ENCODE measurements around the gene POFUT1. TPM values are rescaled to one million over a fixed set of nuclear protein-coding genes. Genes with fewer than 3 reads are reported as not detected.
"Not testable (repeated sequence)": the region's sequence is repeated elsewhere in the genome, so short reads cannot be mapped to it uniquely, and the experiment has no call there.

POFUT1 gene
- total RNA-seq, 4 donors from 2014 or later, result 28.8 to 42.4 (median 33.5) TPM

DNA sequence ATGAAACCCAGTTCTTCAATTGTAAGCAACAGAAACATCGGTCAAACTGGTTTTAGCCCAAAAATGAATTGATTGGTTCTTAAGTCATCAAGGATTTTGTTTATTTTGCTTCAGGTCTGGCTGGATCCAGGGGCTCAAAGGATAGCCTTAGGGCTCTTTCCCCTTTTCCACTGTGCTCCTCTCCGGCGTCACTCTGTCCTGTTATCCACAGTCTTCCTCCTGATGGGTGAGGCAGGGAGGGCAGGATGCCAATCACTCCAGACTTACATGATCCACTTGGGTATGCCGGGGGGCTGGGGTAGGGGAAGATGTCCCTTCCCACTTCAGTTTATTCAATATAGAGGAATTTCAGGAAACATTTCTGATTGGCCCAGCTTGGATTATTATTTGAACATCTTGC lies 40.1 kb upstream of the POFUT1 start:
- 83 to 100% methylated on average over 1 to 2 of the region's 4 CpGs for WGBS, 2 donors (ENCODE audit: low coverage in 1 of 2)
- no peaks in the 10 kb centered on the region for H3K4me1 ChIP-seq

DNA sequence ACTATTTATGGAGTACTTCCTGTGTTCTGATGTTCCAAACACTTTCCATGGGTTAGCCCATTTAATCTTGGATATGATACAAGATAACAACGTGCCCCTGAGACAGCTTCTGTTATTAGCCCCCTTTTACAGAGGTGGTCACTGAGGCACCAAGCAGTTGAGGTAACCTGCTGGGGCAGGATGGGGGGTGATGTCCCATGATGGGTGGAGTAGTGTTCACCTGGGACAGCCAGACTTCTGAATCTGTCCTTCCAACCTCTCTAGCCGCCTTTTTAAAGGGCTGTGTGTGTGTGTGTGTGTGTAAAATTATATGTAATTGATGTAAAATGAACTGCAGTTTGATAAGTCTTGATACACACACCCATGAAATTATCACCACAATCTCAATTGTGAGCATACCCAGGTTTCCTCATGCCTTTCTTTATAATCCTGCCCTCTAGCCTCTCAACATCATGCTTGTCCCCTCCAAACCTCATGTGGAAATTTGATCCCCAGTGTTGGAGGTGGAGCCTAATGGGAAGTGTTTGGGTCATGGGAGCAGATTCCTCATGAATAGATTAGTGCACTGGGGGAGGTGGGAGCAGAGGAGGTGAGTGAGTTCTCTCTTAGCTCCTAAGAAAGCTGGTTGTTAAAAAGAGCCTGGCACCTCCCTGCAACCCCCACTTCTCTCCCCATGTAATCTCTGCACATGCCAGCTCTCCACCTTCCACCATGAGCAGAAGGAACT lies 39.3 kb upstream of the POFUT1 start:
- no peak for ATAC-seq
- Histone ChIP-seq H3K4me3 (no peak overlapping the region), H3K27me3 (no peaks in the 10 kb centered on the region), H3K36me3 (peaks cover 0 to 44% of the 10 kb centered on the region in 2 donors), H3K4me1 (no peaks in the 10 kb centered on the region), H3K27ac (no peak overlapping the region), H3K9me3 (no peaks in the 10 kb centered on the region)
- WGBS, 2 donors (ENCODE audit: low coverage in 1 of 2), result 78 to 100% methylated on average over 1 to 2 of the region's 2 CpGs
- TF ChIP-seq EP300 (IDR thresholded peaks at IDR 0.05), result no peak
- no peak for TF ChIP-seq POLR2A (IDR thresholded peaks at IDR 0.05)

More for the DNA sequence above, 40.1 kb upstream of the POFUT1 start:
- Histone ChIP-seq H3K9me3 (no peaks in the 10 kb centered on the region), H3K36me3 (peaks cover 0 to 52% of the 10 kb centered on the region in 2 donors), H3K27me3 (no peaks in the 10 kb centered on the region), H3K27ac (no peak overlapping the region), H3K4me3 (no peak overlapping the region)
- no peak for TF ChIP-seq CTCF (IDR thresholded peaks at IDR 0.05)
- no peak for TF ChIP-seq POLR2AphosphoS5 (IDR thresholded peaks at IDR 0.05)
- no peak for TF ChIP-seq POLR2A (IDR thresholded peaks at IDR 0.05)
- TF ChIP-seq EP300 (IDR thresholded peaks at IDR 0.05), result no peak
- no peak for ATAC-seq

GRCh38 chr20:32177696-32178095 lies 30.0 kb upstream of the POFUT1 start:
- not testable (repeated sequence) for H3K4me1 ChIP-seq, H3K36me3 ChIP-seq, H3K27ac ChIP-seq, H3K27me3 ChIP-seq, H3K9me3 ChIP-seq, ATAC-seq, H3K4me3 ChIP-seq
- WGBS, 2 donors (ENCODE audit: low coverage in 1 of 2), result 84 to 100% methylated on average over 1 to 5 of the region's 7 CpGs

DNA sequence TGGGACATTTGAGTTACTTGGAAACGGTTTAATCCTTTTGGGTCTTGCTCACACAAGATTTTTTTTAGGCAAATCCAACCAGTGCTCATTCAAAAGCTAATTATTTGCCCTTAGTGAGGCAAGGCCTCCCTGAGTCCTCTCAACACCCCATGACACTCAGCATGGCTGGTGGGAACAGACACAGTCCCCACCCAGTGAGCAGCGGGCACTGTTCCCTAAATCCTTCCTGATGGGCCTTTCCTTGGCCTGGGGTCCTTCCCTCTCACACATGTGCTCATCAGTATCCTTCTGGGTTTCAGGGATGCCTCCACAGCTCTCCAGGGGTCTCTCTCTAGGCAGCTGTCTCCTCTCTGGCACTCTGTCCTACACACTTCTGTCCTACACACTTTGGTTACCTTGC lies 28.2 kb upstream of the POFUT1 start:
- H3K27me3 ChIP-seq, result no peaks in the 10 kb centered on the region
- WGBS, 2 donors (ENCODE audit: low coverage in 1 of 2), result 50 to 100% methylated on average over 1 of the region's 2 CpGs
- TF ChIP-seq POLR2AphosphoS5 (IDR thresholded peaks at IDR 0.05) (no peak), CTCF (IDR thresholded peaks at IDR 0.05) (no peak), POLR2A (IDR thresholded peaks at IDR 0.05) (no peak), EP300 (IDR thresholded peaks at IDR 0.05) (no peak)

GRCh38 chr20:32179934-32180333 lies 27.7 kb upstream of the POFUT1 start:
- 89 to 100% methylated on average over 2 to 4 of the region's 4 CpGs for WGBS, 2 donors (ENCODE audit: low coverage in 1 of 2)
- no peak for ATAC-seq
- H3K4me3 ChIP-seq, result no peak overlapping the region
- no peaks in the 10 kb centered on the region for H3K27me3 ChIP-seq
- H3K9me3 ChIP-seq, result no peaks in the 10 kb centered on the region
- no peaks in the 10 kb centered on the region for H3K4me1 ChIP-seq
- H3K27ac ChIP-seq, result no peak overlapping the region
- no peaks in the 10 kb centered on the region for H3K36me3 ChIP-seq
- no peak for TF ChIP-seq POLR2A (IDR thresholded peaks at IDR 0.05)

More for the DNA sequence above, 28.2 kb upstream of the POFUT1 start:
- ATAC-seq, result no peak
- no peak overlapping the region for H3K4me3 ChIP-seq
- no peaks in the 10 kb centered on the region for H3K36me3 ChIP-seq
- H3K4me1 ChIP-seq, result no peaks in the 10 kb centered on the region
- no peaks in the 10 kb centered on the region for H3K9me3 ChIP-seq
- H3K27ac ChIP-seq, result no peak overlapping the region

- WGBS, 2 donors (ENCODE audit: low coverage in 1 of 2), result 80% methylated on average over 2 of the region's 2 CpGs; no CpG with 5 or more reads in 1 of the 2 donors
- ATAC-seq, result no peak
- no peak for TF ChIP-seq CTCF (IDR thresholded peaks at IDR 0.05)
- no peak for TF ChIP-seq EP300 (IDR thresholded peaks at IDR 0.05)
- no peak for TF ChIP-seq POLR2AphosphoS5 (IDR thresholded peaks at IDR 0.05)
- Histone ChIP-seq H3K36me3 (no peaks in the 10 kb centered on the region), H3K9me3 (no peaks in the 10 kb centered on the region), H3K27ac (no peak overlapping the region), H3K4me1 (peaks cover 0 to 5% (median 0%) of the 10 kb centered on the region in 3 donors), H3K27me3 (no peaks in the 10 kb centered on the region), H3K4me3 (no peak overlapping the region)
Measured at GRCh38 chr20:32181606-32182005, 26.1 kb upstream of the POFUT1 start.

Measured in gastroesophageal sphincter (tissue), 4 donors.